ENCODE results near the gene SHMT1. TPM values are rescaled to one million over a fixed set of nuclear protein-coding genes. Genes with fewer than 3 reads are reported as not detected.
"Not testable (repeated sequence)": the region's sequence is repeated elsewhere in the genome, so short reads cannot be mapped to it uniquely, and the experiment has no call there.

The SHMT1 gene
- polyA plus RNA-seq, 3 donors: 56.0 to 66.7 (median 63.7) TPM

DNA sequence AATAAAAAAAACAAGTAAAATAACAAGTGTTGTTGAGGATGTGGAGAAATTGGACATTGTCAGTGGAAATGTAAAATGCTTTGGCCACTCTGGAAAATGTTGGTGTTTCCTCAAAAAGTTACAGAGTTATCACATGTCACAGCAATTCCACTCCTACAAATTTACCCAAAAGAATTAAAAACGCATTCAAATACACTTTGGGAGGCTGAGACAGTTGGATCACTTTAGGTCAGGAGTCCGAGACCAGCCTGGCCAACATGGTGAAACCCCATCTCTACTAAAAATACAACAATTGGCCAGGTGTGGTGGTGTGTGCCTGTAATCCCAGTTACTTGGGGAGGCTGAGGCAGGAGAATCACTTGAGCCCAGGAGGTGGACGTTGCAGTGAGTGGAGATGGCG lies 54.1 kb downstream of the SHMT1 start:
- no peak for DNase-seq

DNA sequence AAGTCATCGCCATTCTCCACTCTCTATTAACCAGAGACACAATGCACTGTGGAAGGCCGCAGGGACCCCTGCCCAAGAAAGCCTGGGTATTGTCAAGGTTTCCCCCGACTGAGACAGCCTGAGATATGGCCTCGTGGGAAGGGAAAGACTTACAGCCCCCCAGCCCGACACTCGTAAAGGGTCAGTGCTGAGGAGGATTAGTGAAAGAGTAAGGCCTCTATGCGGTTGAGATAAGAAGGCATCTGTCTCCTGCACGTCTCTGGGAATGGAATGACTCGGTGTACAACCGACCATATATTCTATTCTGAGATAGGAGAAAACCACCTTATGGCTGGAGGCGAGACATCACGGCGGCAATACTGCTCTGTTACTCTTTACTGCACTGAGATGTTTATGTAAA lies 60.1 kb downstream of the SHMT1 start:
- DNase-seq: not testable (repeated sequence)

DNA sequence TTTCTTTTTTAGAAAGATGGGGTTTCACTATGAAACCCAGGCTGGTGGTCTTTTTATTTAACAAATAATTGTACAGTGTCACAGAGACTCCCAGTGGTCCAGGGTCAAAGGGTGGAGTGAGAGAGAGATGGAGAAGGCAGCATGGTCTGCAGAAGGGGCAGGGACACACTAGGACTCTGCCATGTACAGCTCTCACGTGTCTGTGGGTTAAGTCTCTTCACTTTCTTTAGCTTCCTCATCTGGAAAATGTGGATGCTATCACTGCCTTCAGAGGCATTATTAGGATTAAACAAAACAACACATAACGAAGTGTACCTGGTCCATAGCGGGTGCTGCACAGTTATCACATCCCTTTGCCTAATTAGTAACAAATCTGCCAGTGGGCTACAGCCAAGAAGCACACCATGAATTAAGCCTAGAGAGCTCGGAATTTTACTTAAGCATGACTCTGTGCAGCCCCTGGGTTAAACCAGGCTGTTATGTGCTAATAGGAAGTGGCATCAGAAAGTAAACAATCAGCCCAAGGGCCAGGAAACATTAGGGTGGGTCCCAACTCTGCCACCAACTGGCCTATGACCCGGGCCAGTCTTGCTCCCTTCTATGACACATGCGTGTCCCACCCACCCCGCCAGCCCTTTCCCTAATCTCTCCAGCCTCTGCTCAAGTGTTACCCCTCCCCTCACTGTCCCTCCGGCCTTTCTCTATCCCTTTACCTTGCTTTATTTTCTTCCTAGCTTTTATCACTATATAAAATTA lies 62.4 kb downstream of the SHMT1 start:
- DNase-seq: no peak

DNA sequence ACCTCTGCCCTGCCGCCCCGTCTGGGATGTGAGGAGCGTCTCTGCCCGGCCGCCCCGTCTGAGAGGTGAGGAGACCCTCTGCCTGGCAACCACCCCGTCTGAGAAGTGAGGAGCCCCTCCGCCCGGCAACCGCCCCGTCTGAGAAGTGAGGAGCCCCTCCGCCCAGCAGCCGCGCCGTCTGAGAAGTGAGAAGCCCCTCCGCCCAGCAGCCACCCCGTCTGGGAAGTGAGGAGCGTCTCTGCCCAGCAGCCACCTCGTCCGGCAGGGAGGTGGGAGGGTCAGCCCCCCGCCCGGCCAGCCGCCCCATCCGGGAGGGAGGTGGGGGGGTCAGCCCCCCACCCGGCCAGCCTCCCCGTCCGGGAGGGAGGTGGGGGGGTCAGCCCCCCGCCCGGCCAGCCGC lies 65.3 kb downstream of the SHMT1 start:
- not testable (repeated sequence) for DNase-seq

DNA sequence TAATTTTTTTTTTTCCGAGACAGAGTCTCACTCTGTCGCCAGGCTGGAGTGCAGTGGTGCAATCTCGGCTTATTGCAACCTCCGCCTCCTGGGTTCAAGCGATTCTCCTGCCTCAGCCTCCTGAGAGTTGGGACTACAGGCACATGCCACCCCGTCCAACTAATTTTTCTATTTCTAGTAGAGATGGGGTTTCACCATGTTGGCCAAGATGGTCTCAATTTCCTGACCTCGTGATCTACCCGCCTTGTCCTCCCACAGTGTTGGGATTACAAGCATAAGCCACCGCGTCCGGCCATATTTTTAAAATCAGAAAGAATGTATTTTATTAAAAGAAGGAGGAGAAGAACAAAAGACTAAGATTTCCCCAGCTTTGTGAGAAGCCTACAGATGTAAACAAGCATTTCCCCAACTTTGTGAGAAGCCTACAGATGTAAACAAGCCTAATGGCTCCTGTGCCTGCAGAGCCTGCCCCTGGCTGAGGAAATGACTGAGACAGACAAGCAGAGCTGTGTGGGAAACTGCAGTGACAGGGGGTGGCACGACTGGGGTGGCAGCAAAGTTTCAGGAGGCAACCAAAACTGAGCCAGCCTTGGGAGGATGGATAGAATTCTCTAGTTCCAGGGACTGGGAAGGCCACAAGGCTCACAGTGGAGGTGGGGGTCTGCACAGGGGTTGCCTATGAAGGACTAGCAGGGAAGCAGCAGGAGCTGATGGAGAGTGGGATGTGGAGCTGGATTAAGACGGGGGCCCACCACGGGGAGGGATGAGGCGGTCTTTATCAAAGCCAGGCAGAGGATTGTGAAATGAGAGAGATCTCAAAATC lies 71.4 kb downstream of the SHMT1 start:
- no peak for DNase-seq

DNA sequence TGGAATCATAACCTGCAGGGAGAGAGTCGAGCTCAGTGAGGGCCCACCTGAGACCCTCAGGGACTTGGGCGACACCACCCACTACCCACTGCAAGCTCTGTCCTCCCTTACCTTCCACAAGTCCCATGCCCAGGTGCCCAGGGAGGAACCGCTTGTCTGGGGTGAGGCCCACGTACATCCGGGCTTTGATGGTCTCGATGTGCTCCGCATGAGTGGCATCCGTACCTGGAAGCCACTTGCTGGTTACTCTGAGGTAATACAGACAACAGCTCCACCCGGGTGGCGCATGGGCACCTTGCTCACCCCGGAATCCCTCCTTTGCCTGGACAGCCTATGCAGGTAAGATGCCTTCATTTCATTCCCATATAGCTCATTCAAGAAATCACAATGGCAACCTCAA lies 78.1 kb downstream of the SHMT1 start:
- DNase-seq: no peak

DNA sequence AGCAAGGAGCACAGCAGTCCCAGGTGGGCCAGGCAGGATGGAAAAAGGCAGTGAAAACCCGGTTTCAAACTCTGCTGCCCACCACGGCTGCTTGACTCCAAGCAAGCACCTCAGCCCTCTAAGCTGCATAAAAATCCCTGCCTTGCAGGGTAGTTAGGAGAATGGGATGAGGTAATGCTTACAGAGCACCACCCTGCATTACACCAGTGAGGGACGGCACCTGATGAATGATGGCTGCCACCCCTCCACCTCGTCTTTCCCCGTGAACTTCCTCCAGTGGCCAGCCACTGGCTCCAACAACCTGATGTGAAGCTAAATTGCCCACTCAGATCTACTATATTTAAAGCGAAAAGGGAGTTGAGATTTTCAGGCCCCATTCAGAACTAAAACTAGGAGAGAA lies 81.6 kb downstream of the SHMT1 start:
- no peak for DNase-seq

DNA sequence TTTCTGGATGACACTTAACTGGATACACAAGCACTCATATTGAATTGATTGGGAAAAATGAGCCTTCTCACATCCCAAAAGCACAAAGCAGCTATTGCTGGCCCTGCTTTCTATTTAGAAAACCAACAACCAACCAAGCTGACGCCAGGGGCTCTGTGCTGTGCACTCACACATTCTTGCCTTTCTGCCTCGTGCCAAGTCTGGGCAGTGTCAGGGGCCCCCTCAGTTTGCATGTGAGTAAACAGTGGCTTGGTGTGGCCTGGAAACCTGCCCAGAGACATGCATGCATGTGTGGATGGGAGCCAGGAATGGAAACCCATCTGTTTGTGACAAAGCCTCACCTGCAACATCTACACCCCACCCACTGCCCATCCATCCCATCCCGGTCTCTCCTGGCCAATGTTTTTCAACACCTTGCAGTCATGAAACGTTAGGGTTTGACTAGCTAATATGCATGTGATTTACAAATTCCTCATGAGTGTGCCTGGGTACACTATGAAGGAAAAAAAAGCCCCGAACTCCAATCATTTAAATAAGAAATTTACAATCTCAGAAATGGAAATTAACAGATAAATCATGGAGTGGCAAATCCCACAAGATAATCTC lies 82.5 kb downstream of the SHMT1 start:
- no peak for DNase-seq

DNA sequence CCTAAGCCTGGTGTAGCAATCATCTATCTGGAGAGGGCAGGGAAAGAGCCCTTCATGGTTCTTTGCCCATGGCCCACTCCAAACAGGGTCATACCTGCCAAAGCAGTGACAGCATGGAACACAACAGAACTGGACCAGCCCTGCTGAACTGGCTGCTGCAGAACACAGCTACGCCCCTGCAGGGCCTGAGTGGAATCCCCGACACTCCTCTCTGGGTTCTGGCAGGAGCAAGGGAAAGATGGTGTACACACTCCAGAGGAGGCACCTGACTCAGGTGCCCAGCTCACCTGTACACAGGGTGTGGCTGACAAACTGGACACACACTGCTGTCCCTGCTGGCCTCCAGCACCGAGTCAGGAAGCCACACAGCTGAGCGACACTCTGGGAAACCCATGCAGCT lies 83.1 kb downstream of the SHMT1 start:
- DNase-seq: no peak

DNA sequence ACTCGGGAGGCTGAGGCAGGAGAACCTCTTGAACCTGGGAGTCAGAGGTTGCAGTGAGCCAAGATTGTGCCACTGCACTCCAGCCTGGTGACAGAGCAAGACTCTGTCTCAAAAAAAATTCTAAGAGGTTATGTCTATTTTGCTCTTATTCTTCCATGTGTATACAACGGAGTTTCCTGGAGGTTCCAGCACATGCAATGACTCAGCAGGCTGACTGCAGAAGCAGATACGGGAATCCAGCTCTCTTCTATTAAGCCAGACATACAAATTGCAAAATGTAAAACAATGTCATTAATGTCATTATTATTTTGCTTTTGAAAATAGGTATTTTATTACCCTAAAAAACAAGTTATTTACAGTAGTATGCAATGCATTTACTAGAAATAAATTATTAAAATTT lies 84.5 kb downstream of the SHMT1 start:
- DNase-seq: no peak

Other genes starting within 250 kb of the SHMT1 start
- 10 to 100 TPM; 70.6 to 74.7 (median 74.3) TPM for gene ALKBH5, start 179.7 kb downstream of the SHMT1 start, polyA plus RNA-seq (ENCODE audit: insufficient read length in 3 of 3)
- gene LLGL1, start 137.9 kb downstream of the SHMT1 start, polyA plus RNA-seq (ENCODE audit: insufficient read length in 3 of 3): 10 to 100 TPM; 31.3 to 40.5 (median 39.5) TPM
- gene FLII, start 104.8 kb downstream of the SHMT1 start, polyA plus RNA-seq (ENCODE audit: insufficient read length in 3 of 3): 100 to 1,000 TPM; 140 to 159 (median 142) TPM
- 10 to 100 TPM; 17.2 to 21.7 (median 19.2) TPM for gene MIEF2, start 102.9 kb downstream of the SHMT1 start, polyA plus RNA-seq (ENCODE audit: insufficient read length in 3 of 3)
- 10 to 100 TPM; 42.9 to 58.2 (median 53.7) TPM for gene TOP3A, start 48.6 kb downstream of the SHMT1 start, polyA plus RNA-seq (ENCODE audit: insufficient read length in 3 of 3)
- gene SMCR8, start 48.3 kb downstream of the SHMT1 start, polyA plus RNA-seq (ENCODE audit: insufficient read length in 3 of 3): 10 to 100 TPM; 15.2 to 19.1 (median 17.8) TPM
- gene EVPLL, start 14.2 kb upstream of the SHMT1 start, polyA plus RNA-seq (ENCODE audit: insufficient read length in 3 of 3): 1 to 10 TPM in 1 of 3 donors, under 1 TPM in 2; 0.67 to 1.2 (median 0.71) TPM
- not detected for gene LGALS9C, start 113.2 kb upstream of the SHMT1 start, polyA plus RNA-seq (ENCODE audit: insufficient read length in 3 of 3)

Measured in renal pelvis (tissue), 4 donors.